Bronchial epithelial cell (primary cell): ENCODE data around the gene ETS2. TPM values are rescaled to one million over a fixed set of nuclear protein-coding genes. Genes with fewer than 3 reads are reported as not detected.
A peak's percentile ranks its signal among the peaks of the same experiment; 100 is the strongest.

Source experiments
- DNase-seq: peaks from one replicate; pipeline ENCODE4 v3.0.0-alpha.2; 2010; ENCODE audit warnings: low read depth
- FAIRE-seq: peaks from 2 replicates; lab custom pipeline; 2011; peaks lifted over from hg19 to GRCh38; lab: Jason Lieb, UNC
- H3K27me3 ChIP-seq: 2 replicates; pipeline ENCODE4 v1.5.1; 2011; ENCODE audit warnings: low read length; ENCODE audit not compliant: control insufficient read depth, insufficient read depth
- H3K36me3 ChIP-seq: 2 replicates; pipeline ENCODE4 v1.5.1; 2011; ENCODE audit warnings: low read length; ENCODE audit not compliant: control insufficient read depth, insufficient read depth
- H3K4me3 ChIP-seq: 2 replicates; pipeline ENCODE4 v1.5.1; 2011; ENCODE audit warnings: mild to moderate bottlenecking, low read depth, low read length, control low read depth
- CTCF ChIP-seq: IDR thresholded peaks from 2 replicates; pipeline ENCODE4 v1.5.1; 2011; ENCODE audit warnings: mild to moderate bottlenecking, moderate library complexity, low read length, control low read depth, inconsistent platforms; ENCODE audit not compliant: insufficient read depth, severe bottlenecking
- total RNA-seq: library from RNA; depleted of rRNA; stranded (reverse); fragments of >200 nt; gene quantifications from 2 replicates; pipeline ENCODE4 v1.2.1, GENCODE V29; 2014

Gene ETS2
- total RNA-seq, 1 donor from 2014 or later, result 144 TPM

DNA sequence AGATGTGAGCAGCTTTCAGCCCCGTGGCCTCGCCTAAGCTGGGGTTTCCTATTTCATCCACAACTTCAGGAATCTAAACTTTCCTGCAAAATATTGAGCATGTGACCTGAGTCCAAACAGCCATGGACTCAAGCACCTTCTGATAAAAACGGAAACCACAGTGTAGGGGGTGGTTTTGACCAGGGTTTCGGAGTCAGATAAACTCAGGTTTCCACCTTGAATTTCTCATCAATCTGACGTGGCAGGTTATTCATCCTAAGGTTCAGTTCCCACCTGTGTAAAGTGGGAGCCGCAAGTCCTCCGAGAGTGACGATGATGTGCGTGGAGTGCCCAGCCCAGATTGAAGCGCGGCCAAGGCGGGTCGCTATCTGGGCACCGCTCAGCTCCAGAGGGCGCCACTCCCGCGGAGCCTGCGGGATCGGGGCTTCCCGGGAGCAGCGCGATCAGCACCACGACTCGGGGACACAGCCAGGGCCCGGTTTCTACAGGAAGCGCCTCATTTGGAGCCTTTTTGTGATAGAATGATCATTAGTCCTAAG is 871 bp upstream of the ETS2 start:
- Histone ChIP-seq H3K27me3 (no peaks in the 10 kb centered on the region), H3K4me3 (peak overlapping the region; percentile 86), H3K36me3 (peaks cover 15% of the 10 kb centered on the region)
- DNase-seq, result peak; percentile 97
- peak; percentile 77 for TF ChIP-seq CTCF
- no peak for FAIRE-seq

DNA sequence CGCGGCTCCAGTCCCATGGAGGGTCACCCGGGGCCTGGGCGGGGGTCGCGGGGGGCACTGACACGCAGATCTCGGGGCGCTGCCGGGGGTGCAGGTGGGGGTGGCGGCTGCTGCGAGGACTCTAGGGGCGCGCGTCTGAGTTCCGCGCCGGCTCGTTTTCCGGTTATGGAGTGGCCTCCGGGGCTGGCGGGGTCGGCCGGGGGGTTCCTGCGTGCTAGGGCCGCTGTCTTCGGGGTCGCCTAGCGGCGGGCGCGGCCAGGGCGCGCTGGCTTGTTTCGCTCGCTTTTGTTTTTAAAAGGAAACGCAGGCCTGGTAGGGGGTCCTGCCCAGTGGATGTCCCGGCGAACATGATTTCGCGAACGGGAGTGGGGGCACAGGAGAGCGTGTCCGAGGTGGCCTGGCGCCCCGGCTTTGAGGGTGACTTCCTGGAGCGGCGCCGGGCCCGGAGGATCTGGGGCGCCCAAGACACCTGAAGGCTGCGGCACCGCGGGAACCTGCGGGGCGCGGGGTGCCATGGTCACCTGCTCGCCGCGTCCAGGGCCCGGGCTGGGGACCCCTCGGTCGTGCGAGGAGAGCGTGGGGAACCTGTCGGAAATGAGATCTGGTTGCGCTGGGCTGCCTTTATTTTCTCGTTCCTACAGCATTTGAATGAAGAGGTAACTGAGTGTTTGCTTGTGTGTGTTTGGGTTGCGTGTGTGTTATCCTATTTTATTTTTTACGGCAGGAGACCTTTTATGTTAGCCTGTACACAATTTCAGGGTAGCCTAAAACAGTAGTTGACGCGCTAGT is 618 bp downstream of the ETS2 start:
- FAIRE-seq (no peak), DNase-seq (no peak)
- TF ChIP-seq CTCF, result peak; percentile 5
- Histone ChIP-seq H3K27me3 (no peaks in the 10 kb centered on the region), H3K36me3 (peaks cover 15% of the 10 kb centered on the region), H3K4me3 (peak overlapping the region; percentile 86)

- DNase-seq, result no peak
- FAIRE-seq, result no peak
- peak overlapping the region; percentile 86 for H3K4me3 ChIP-seq
- no peaks in the 10 kb centered on the region for H3K27me3 ChIP-seq
- TF ChIP-seq CTCF, result no peak
- H3K36me3 ChIP-seq, result peaks cover 17% of the 10 kb centered on the region
Observed at GRCh38 chr21:38806942-38807284, 1.2 kb downstream of the ETS2 start.

GRCh38 chr21:38807441-38807871 is 1.7 kb downstream of the ETS2 start:
- no peak for TF ChIP-seq CTCF
- no peak for DNase-seq
- Histone ChIP-seq H3K36me3 (peaks cover 17% of the 10 kb centered on the region), H3K27me3 (no peaks in the 10 kb centered on the region), H3K4me3 (peak overlapping the region; percentile 86)
- no peak for FAIRE-seq

- no peak for TF ChIP-seq CTCF
- Histone ChIP-seq H3K36me3 (peaks cover 21% of the 10 kb centered on the region), H3K4me3 (peak overlapping the region; percentile 86), H3K27me3 (no peaks in the 10 kb centered on the region)
- FAIRE-seq (no peak), DNase-seq (no peak)
Observed at GRCh38 chr21:38807986-38808385, 2.3 kb downstream of the ETS2 start.
